HepG2 (cell line): ENCODE measurements around the gene LIM2. TPM values are rescaled to one million over a fixed set of nuclear protein-coding genes. Genes with fewer than 3 reads are reported as not detected.
A peak's percentile ranks its signal among the peaks of the same experiment; 100 is the strongest.

Experiments used
- ARHGAP35 ChIP-seq: sonication (generic); formaldehyde crosslinking; IDR thresholded peaks from 2 replicates; pipeline ENCODE4 v1.9.0; 2022; ENCODE audit warnings: mild to moderate bottlenecking, inconsistent platforms, moderate library complexity, missing genetic modification reagents, borderline replicate concordance
- ATF2 ChIP-seq: sonication (generic); formaldehyde crosslinking; IDR thresholded peaks from 2 replicates; pipeline ENCODE4 v1.4.0; 2020; ENCODE audit warnings: missing genetic modification reagents
- ATF6 ChIP-seq: sonication (generic); formaldehyde crosslinking; conservative IDR thresholded peaks from 2 replicates; pipeline ENCODE4 v1.4.0; 2020; ENCODE audit warnings: missing genetic modification reagents
- IRF2 ChIP-seq: IDR thresholded peaks from 2 replicates; pipeline ENCODE4 v1.6.1; 2018; ENCODE audit warnings: missing genetic modification reagents, missing compliant biosample characterization
- JUND ChIP-seq: sonication (generic); formaldehyde crosslinking; IDR thresholded peaks from 2 replicates; pipeline ENCODE4 v1.8.0; 2022; ENCODE audit warnings: mild to moderate bottlenecking, missing genetic modification reagents
- KAT2B ChIP-seq: fragments of 150-350 bp; IDR thresholded peaks from 2 replicates; pipeline ENCODE4 v1.6.1; 2014; ENCODE audit warnings: low read depth, low read length, borderline replicate concordance
- MTA3 ChIP-seq: sonication (generic); formaldehyde crosslinking; IDR thresholded peaks from 2 replicates; pipeline ENCODE4 v1.4.0; 2020; ENCODE audit warnings: missing genetic modification reagents
- MYNN ChIP-seq: sonication (generic); formaldehyde crosslinking; IDR thresholded peaks from 2 replicates; pipeline ENCODE4 v1.4.0; 2020; ENCODE audit warnings: mild to moderate bottlenecking, low read depth, missing genetic modification reagents
- NR1H2 ChIP-seq: sonication (generic); formaldehyde crosslinking; IDR thresholded peaks from 2 replicates; pipeline ENCODE4 v1.8.1; 2022; ENCODE audit warnings: low read depth, missing genetic modification reagents, borderline replicate concordance
- PATZ1 ChIP-seq: sonication (generic); formaldehyde crosslinking; IDR thresholded peaks from 2 replicates; pipeline ENCODE4 v1.4.0; 2020; ENCODE audit warnings: missing genetic modification reagents
- ZBTB26 ChIP-seq: IDR thresholded peaks from 2 replicates; pipeline ENCODE4 v1.6.1; 2016; ENCODE audit warnings: missing compliant biosample characterization, missing genetic modification reagents, borderline replicate concordance
- ZNF296 ChIP-seq: sonication (generic); formaldehyde crosslinking; conservative IDR thresholded peaks from 2 replicates; pipeline ENCODE4 v1.5.0; 2020; ENCODE audit warnings: mild to moderate bottlenecking, missing genetic modification reagents
- ZNF383 ChIP-seq: sonication (generic); formaldehyde crosslinking; IDR thresholded peaks from 2 replicates; pipeline ENCODE4 v1.4.0; 2020; ENCODE audit warnings: missing genetic modification reagents, mild to moderate bottlenecking, borderline replicate concordance
- ZNF512B ChIP-seq: sonication (generic); formaldehyde crosslinking; IDR thresholded peaks from 2 replicates; pipeline ENCODE4 v1.5.1; 2020; ENCODE audit warnings: missing genetic modification reagents, mild to moderate bottlenecking, borderline replicate concordance
- ZNF552 ChIP-seq: sonication (generic); formaldehyde crosslinking; IDR thresholded peaks from 2 replicates; pipeline ENCODE4 v1.9.0; 2022; ENCODE audit warnings: missing genetic modification reagents, mild to moderate bottlenecking, borderline replicate concordance
- ZNF598 ChIP-seq: sonication (generic); formaldehyde crosslinking; IDR thresholded peaks from 2 replicates; pipeline ENCODE4 v1.5.1; 2020; ENCODE audit warnings: mild to moderate bottlenecking, missing genetic modification reagents, borderline replicate concordance
- ZNF879 ChIP-seq: sonication (generic); formaldehyde crosslinking; IDR thresholded peaks from 2 replicates; pipeline ENCODE4 v1.8.1; 2023; ENCODE audit warnings: missing genetic modification reagents
- polyA plus RNA-seq, 8 experiments: library from polyadenylated mRNA; depleted of rRNA in 3 of 8; stranded (reverse) in 7 of 8; unstranded in 1 of 8; fragments of >200 nt; fragmentation: Illumina TruSeq in 4 of 8; extraction: Trizol in 4 of 8; gene quantifications; 2 replicates each; pipeline versions ENCODE4 v1.2.1 to v1.2.3, GENCODE V29; 2011 to 2016; ENCODE audit warnings: low read depth in 4 of 8, missing spikeins in 1 of 8, mixed read lengths in 1 of 8; ENCODE audit not compliant: insufficient read depth in 1 of 8
- total RNA-seq, 5 experiments: library from RNA; depleted of rRNA; stranded (reverse); fragments of >200 nt; fragmentation: Illumina TruSeq; extraction: Trizol; gene quantifications; 2 replicates each; pipeline ENCODE4 v1.2.3, GENCODE V29; 2016; ENCODE audit warnings: low read depth in 1 of 5

LIM2 gene
- total and polyA plus RNA-seq, 2 of the 13 experiments (the other 11 are each of a cell fraction or from before 2014, with no cell fraction given): 1.3 TPM; not detected in 1

- no peak for TF ChIP-seq ZNF383 (CRISPR knock-in tag)
- TF ChIP-seq KAT2B: no peak
- peak; percentile 92 for TF ChIP-seq ZNF879 (CRISPR knock-in tag)
- TF ChIP-seq ZNF296 (CRISPR knock-in tag): peak; percentile 91
- peak; percentile 95 for TF ChIP-seq IRF2 (CRISPR knock-in tag)
- peak; percentile 82; the same call in 1 of the 2 replicates for TF ChIP-seq ZNF598 (CRISPR knock-in tag)
- peak; percentile 99 for TF ChIP-seq ARHGAP35
- TF ChIP-seq ZNF552 (CRISPR knock-in tag): peak; percentile 89; the same call in 1 of the 2 replicates
- TF ChIP-seq NR1H2 (CRISPR knock-in tag): peak; percentile 86; the same call in 1 of the 2 replicates
- TF ChIP-seq JUND: 0 out of 2 replicates have a peak, but pooled peaks have one; percentile 48
- TF ChIP-seq ATF2 (CRISPR knock-in tag): peak; percentile 95
- peak; percentile 96 for TF ChIP-seq MYNN (CRISPR knock-in tag)
- TF ChIP-seq ATF6 (CRISPR knock-in tag): peak; percentile 99
- peak; percentile 91 for TF ChIP-seq MTA3 (CRISPR knock-in tag)
- TF ChIP-seq ZBTB26 (CRISPR knock-in tag): peak; percentile 95
- TF ChIP-seq PATZ1 (CRISPR knock-in tag): peak; percentile 62; the same call in 1 of the 2 replicates
- TF ChIP-seq ZNF512B (CRISPR knock-in tag): no peak
Observed at GRCh38 chr19:51422053-51422448, 34.3 kb upstream of the LIM2 start (continued).
